Muscle layer of duodenum (tissue), 2 donors: ENCODE results near the gene CORO2A.
A peak's percentile ranks its signal among the peaks of the same experiment; 100 is the strongest.

Source experiments
- H3K27ac ChIP-seq: one replicate; pipeline ENCODE4 v1.7.0; 2013; ENCODE audit warnings: mild to moderate bottlenecking, low read length
- H3K27me3 ChIP-seq: one replicate; pipeline ENCODE4 v1.7.0; 2013; ENCODE audit warnings: low read depth, mild to moderate bottlenecking, control low read depth, low read length
- H3K36me3 ChIP-seq, 2 donors: one replicate each; pipeline ENCODE4 v1.7.0; 2013; ENCODE audit warnings: low read length in 2 of 2, control low read depth in 1 of 2, mild to moderate bottlenecking in 1 of 2; ENCODE audit not compliant: insufficient read depth in 2 of 2, control insufficient read depth in 1 of 2
- H3K4me1 ChIP-seq, 2 donors: one replicate each; pipeline ENCODE4 v1.7.0; 2013; ENCODE audit warnings: low read length in 2 of 2, mild to moderate bottlenecking in 2 of 2, control low read depth in 1 of 2, moderate library complexity in 1 of 2; ENCODE audit not compliant: insufficient read depth in 2 of 2, control insufficient read depth in 1 of 2
- H3K4me3 ChIP-seq, 2 donors: one replicate each; pipeline ENCODE4 v1.7.0; 2013; ENCODE audit warnings: low read length in 2 of 2, low read depth in 1 of 2, mild to moderate bottlenecking in 1 of 2
- H3K9me3 ChIP-seq, 2 donors: one replicate each; pipeline ENCODE4 v1.7.0; 2013; ENCODE audit warnings: low read length in 2 of 2, control low read depth in 1 of 2, mild to moderate bottlenecking in 1 of 2; ENCODE audit not compliant: control insufficient read depth in 1 of 2
- donor health status: healthy.

CORO2A gene

DNA sequence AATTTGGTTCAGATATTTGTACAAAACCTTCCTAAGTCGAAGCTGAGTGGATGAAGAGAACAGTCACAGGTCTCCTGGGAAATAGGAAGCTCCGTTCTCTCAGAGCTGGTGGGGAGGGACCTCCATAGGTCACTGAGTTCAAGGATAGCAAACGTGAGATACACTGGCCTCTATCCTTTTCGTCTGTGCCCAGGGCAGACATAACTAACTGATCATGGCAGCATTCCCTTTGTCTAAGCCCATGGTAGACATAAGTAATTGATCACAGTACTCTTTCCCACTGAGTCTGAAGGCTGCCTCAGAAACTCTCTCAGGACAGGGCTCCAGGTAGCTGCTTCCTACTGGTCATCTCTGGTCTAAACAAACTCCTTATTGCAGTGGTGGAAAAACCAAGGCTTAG lies 12.3 kb upstream of the CORO2A start:
- H3K4me1 ChIP-seq: no peaks in the 10 kb centered on the region
- no peaks in the 10 kb centered on the region for H3K27me3 ChIP-seq
- no peaks in the 10 kb centered on the region for H3K9me3 ChIP-seq
- H3K36me3 ChIP-seq: peaks cover 5 to 10% of the 10 kb centered on the region in 2 donors
- H3K4me3 ChIP-seq: no peak overlapping the region
- H3K27ac ChIP-seq: no peak overlapping the region

- Histone ChIP-seq H3K4me3 (no peak overlapping the region), H3K9me3 (no peaks in the 10 kb centered on the region), H3K27ac (no peak overlapping the region), H3K27me3 (no peaks in the 10 kb centered on the region), H3K36me3 (peaks cover 0 to 5% of the 10 kb centered on the region in 2 donors), H3K4me1 (no peaks in the 10 kb centered on the region)
Measured at GRCh38 chr9:98203153-98203552, 10.7 kb upstream of the CORO2A start.

DNA sequence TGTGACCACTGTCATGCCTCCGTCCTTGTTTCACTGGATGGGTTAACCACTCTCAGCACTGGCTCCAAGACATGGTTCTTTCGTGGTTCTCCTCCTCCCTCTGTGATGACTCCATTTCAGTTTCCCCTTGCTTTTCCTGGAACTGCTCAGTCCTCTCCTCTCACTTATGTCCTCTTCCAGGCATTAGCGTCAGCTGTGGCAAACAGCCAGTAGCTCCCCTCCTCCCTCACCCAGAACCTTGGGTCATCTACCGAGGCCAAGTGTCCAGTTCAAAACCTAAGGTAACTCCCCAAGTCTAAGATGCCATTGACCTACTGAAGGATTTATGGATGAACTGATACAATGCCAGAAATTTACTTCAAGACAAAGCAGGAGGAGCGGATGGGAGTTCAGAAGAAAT lies 9.8 kb upstream of the CORO2A start:
- Histone ChIP-seq H3K36me3 (peaks cover 0 to 5% of the 10 kb centered on the region in 2 donors), H3K4me1 (no peaks in the 10 kb centered on the region), H3K9me3 (no peaks in the 10 kb centered on the region), H3K27ac (no peak overlapping the region), H3K4me3 (no peak overlapping the region), H3K27me3 (no peaks in the 10 kb centered on the region)

- Histone ChIP-seq H3K4me1 (no peaks in the 10 kb centered on the region), H3K27ac (no peak overlapping the region), H3K27me3 (no peaks in the 10 kb centered on the region), H3K9me3 (no peaks in the 10 kb centered on the region), H3K4me3 (no peak overlapping the region), H3K36me3 (peaks cover 0 to 5% of the 10 kb centered on the region in 2 donors)
Measured at GRCh38 chr9:98201749-98202148, 9.3 kb upstream of the CORO2A start.

DNA sequence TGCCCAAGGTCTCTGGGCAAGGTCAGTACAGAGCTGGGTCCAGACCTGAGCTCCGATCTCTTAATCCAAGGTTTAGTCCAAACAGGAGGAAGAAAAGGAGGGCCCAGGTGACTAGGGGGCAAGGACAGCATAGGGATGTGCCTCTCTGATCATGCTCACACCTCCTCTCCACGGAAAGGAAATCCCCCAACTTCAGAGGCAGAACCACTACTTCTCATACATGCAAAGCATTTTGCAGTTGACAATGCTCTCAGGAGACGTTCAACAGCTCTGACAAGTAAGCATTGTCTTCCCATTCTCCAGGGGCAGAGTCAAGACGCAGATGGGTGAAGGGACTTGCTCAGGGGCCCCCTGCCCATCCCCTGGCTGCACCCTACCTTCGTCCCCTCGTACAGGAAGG lies 8.7 kb upstream of the CORO2A start:
- Histone ChIP-seq H3K36me3 (peaks cover 0 to 5% of the 10 kb centered on the region in 2 donors), H3K4me1 (no peaks in the 10 kb centered on the region), H3K27ac (no peak overlapping the region), H3K4me3 (no peak overlapping the region), H3K27me3 (no peaks in the 10 kb centered on the region), H3K9me3 (no peaks in the 10 kb centered on the region)

- Histone ChIP-seq H3K9me3 (no peaks in the 10 kb centered on the region), H3K27me3 (no peaks in the 10 kb centered on the region), H3K4me1 (no peaks in the 10 kb centered on the region), H3K4me3 (no peak overlapping the region), H3K36me3 (peaks cover 0 to 5% of the 10 kb centered on the region in 2 donors), H3K27ac (no peak overlapping the region)
Measured at GRCh38 chr9:98199388-98200033, 7.1 kb upstream of the CORO2A start.

- Histone ChIP-seq H3K36me3 (peaks cover 0 to 5% of the 10 kb centered on the region in 2 donors), H3K4me3 (no peak overlapping the region), H3K9me3 (no peaks in the 10 kb centered on the region), H3K27ac (no peak overlapping the region), H3K4me1 (no peaks in the 10 kb centered on the region), H3K27me3 (no peaks in the 10 kb centered on the region)
Measured at GRCh38 chr9:98195671-98196070, 3.2 kb upstream of the CORO2A start.

DNA sequence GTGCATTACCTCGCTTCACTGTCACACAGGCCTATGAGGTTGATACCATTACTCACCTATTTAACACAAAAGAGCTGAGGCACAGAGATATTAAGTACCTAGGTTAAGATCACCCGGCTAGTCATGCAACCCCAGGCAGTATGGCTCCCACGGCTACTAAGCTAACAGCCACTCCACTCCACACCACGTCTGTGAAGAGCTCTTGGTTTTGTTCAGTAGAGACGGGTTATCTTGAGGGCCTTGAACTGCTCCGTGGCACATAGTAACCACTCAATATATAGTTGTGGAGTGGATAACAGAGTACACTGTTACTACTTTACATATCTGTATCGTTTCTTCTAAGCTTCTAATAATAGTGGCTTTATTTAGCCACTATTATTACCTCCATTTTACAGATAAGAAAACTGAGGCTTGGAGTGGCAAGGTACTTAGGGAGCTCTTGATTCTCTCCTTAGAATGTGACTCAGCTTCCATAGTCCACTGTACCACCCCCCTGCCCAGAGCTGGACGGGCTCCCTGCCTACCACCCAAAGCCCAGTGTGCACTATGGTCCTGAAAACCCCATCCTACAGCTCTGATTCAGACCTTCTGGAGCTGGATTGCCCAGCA lies 1.0 kb upstream of the CORO2A start:
- peak overlapping the region; percentile 49 to 79 for H3K4me3 ChIP-seq
- peak overlapping the region; percentile 53 for H3K27ac ChIP-seq
- H3K9me3 ChIP-seq: no peaks in the 10 kb centered on the region
- H3K36me3 ChIP-seq: no peaks in the 10 kb centered on the region
- no peaks in the 10 kb centered on the region for H3K27me3 ChIP-seq
- H3K4me1 ChIP-seq: no peaks in the 10 kb centered on the region

DNA sequence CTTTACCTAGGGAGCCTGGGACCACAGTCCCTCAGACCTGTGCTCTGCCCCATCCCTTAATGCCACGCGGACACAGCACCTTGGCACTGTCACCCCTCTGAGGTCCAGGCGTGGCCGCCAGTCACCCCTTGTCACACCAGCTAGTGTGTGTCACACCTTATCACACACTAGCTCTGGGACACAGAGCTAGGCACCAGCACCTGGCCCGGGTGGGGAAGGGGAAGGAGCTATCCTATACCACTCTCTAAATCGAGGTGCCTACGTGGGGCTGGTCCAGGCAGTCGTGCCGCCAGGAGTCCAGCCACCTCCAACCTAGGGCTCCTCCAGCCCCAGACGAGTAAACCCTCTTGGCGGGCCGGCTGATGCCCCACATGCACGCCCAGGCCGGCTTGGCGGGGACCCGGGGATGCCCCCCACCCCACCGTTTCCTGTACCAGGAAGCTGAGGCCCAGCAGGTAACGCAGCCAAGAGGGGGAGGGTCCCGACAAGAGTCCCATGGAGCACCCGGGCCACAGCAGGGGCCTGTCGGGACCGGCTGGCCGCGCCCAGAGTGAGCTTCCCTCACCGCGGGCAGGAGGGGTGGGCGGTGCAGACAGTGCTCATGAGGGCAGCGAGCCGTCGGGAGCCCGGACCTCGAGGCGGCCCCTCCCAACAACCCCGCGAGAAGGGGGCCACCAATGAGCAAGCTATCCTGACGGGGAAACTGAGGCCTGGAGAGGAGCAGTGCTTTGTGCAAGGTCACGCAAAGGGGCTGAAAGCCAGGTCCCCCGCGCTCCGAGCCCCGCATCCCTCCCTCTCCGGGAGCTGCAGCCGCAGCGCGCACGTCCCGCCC lies 550 bp downstream of the CORO2A start:
- H3K4me3 ChIP-seq: peak overlapping the region; percentile 55 to 79
- H3K36me3 ChIP-seq: no peaks in the 10 kb centered on the region
- peak overlapping the region; percentile 49 for H3K27ac ChIP-seq
- H3K27me3 ChIP-seq: no peaks in the 10 kb centered on the region
- no peaks in the 10 kb centered on the region for H3K9me3 ChIP-seq
- no peaks in the 10 kb centered on the region for H3K4me1 ChIP-seq

DNA sequence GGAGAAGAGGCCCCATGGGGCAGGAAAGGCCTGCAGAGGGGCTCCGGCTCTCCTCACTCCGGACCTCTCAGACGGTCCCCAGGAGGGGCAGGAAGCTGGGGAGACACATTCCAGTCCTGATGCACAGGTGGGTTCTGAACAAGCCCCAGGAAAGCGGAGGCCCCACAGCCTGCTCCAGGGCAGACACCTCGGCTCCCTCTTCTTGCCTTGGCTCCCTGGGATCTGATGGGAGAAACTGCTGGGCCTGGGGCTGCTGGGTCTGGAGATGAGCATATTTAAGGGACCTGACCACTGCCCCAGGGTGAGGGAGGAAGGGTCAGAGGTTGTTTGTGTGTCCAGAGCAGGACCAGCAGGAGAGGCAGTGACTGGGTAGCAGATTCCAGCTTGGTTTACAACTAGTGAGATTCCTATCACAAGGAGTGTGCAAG lies 1.2 kb downstream of the CORO2A start:
- H3K27me3 ChIP-seq: no peaks in the 10 kb centered on the region
- H3K36me3 ChIP-seq: no peaks in the 10 kb centered on the region
- no peaks in the 10 kb centered on the region for H3K9me3 ChIP-seq
- no peaks in the 10 kb centered on the region for H3K4me1 ChIP-seq
- peak overlapping the region; percentile 49 for H3K27ac ChIP-seq
- H3K4me3 ChIP-seq: peak overlapping the region; percentile 55 to 79

DNA sequence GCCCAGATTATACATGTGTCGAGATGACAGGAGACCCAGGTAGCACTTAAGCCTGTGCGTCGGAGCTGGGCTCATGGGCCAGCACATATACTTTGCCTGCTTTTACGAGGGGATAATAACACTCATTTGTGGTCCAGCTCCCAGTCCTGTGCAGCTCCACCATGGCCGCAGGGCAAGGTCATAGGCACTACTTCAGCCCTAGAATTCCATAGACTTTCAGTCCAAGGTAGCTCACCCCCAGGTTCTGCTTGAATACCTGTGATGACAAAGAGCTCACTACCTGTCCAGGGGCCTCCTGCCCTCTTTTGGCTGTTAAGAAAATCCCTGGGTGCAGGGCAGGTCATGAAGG lies 1.7 kb downstream of the CORO2A start:
- H3K9me3 ChIP-seq: no peaks in the 10 kb centered on the region
- no peaks in the 10 kb centered on the region for H3K4me1 ChIP-seq
- no peaks in the 10 kb centered on the region for H3K36me3 ChIP-seq
- no peak overlapping the region for H3K4me3 ChIP-seq
- H3K27ac ChIP-seq: no peak overlapping the region
- no peaks in the 10 kb centered on the region for H3K27me3 ChIP-seq
